ENCODE measurements around the gene DAGLA.

Gene DAGLA

DNA sequence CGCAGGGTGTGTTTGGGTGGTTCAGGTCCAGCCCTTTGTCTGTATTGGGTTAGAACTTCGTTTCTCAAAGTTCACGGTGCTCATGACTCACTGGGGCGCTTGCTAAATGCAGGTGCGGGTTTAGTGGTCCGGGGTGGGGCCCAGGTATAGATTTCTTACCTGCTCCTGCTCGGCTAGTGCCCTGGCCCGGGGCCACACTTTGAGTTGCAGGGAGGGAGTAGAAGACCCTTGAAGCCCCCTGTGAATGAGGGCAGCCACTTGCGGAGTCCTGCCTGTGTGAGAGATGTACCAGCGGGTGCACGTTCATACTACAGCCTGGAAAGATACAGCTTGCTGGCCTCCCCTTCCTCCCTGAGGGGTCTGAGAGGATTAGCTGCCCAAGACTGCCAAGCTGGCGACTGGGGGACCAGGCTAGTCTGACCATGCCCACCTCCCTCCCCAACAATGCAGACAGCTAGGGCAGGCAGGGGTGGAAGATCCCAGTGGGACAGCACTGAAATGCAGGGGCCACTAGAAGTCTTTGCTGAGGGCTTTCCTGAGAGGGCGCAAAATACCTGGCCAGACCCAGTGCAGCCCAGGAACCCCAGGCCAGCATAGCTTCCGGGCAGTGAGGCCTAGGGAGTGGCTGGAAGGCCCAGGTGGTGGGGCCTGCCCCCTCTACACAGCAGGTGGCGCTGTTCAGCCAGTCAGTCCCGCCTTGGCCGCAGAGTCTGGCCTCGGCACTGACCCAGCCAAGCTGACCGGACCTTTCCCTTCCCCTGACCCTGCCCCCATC is 67.2 kb downstream of the DAGLA start:
- DNase-seq (ENCODE audit: low read depth), result no peak

DNA sequence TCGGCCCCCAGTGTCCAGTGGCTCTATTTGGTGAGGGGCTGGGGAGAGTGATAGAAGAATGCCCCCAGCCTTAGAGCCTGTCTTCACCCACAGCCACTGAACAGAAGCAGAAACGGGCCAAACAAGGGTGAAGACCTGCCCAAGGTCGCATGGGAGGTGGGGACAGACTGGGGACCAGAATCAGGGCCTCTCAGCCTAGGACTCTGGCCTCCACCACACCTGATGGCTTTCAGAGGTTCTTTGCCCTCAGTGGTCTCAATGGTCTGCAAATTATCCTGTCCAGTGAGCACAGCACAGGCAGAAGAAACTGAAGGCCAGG is 67.7 kb downstream of the DAGLA start:
- DNase-seq (ENCODE audit: low read depth), result no peak

DNA sequence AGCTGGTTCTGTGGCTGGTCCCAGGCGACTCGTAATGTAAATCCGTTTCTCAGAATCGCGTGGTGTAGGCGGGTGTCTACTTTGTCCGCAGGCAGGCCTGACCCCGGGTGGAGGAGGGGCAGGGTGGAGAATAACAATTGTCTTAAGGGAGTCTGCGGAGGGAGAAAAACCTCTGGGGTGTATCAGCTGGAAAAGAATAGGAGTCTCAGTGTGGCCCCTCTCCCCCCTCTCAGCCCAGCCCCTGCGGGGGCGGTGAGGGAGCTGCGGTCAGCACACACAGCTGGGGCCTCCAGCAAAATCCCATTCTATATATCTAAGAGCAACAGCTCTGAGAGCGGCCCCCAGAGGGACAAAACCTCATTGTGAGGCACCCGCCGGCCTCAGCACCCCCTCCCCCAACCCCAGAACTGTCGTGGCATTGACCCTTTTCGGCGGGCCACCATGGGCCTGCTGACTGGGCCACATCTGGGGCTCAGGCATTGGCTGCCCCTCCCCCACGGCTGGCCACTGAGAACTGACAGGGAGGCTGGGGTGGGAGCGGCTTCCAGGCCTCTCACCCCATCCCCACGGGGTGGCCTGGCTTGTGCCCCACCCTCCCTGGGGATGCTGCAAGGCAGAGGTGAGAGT is 69.5 kb downstream of the DAGLA start:
- no peak for DNase-seq (ENCODE audit: low read depth)

DNA sequence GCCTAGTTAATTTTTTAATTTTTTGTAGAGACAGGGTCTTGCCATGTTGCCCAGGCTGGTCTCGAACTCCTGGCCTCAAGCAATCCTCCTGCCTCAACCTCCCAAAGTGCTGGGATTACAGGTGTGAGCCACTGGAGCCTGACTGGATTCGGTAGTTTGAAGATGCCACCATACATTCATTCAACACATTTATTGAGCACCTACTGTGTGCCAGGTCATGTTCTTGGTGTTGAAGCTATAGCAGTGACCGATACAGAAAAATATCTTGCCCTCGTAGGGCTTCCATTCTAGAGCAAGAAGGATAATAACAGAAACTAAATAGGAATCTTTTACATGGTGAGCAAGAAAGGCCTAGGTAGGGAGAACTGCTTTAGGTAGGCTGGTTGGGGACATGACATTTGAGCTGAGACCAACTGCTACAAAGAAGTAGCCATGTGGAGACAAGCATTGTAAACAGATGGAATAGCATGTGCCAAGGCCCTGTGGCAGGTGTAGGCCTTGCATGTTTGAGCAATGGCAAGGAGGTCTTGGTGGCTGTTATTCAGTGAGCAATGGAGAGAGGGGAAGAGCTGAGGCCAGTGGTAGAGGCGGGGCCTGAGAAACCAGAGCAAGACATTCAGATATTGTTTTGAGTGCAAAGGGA is 70.6 kb downstream of the DAGLA start:
- no peak for DNase-seq (ENCODE audit: low read depth)

DNA sequence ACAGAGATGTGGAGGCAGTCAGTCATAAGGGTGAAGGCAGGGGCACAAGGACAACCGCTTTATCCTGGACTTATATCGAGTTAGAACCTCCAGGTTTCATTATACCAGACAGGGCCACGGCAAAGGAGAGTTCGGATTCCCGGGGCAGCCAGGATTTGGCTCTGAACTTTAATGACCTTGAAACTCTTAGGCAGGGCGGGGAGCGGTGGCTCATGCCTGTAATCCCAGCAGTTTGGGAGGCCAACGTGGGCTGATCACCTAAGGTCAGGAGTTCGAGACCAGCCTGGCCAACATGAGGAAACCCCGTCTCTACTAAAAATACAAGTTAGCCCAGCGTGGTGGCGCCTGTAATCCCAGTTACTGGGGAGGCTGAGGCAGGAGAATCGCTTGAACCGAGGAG is 71.2 kb downstream of the DAGLA start:
- DNase-seq (ENCODE audit: low read depth), result no peak

DNA sequence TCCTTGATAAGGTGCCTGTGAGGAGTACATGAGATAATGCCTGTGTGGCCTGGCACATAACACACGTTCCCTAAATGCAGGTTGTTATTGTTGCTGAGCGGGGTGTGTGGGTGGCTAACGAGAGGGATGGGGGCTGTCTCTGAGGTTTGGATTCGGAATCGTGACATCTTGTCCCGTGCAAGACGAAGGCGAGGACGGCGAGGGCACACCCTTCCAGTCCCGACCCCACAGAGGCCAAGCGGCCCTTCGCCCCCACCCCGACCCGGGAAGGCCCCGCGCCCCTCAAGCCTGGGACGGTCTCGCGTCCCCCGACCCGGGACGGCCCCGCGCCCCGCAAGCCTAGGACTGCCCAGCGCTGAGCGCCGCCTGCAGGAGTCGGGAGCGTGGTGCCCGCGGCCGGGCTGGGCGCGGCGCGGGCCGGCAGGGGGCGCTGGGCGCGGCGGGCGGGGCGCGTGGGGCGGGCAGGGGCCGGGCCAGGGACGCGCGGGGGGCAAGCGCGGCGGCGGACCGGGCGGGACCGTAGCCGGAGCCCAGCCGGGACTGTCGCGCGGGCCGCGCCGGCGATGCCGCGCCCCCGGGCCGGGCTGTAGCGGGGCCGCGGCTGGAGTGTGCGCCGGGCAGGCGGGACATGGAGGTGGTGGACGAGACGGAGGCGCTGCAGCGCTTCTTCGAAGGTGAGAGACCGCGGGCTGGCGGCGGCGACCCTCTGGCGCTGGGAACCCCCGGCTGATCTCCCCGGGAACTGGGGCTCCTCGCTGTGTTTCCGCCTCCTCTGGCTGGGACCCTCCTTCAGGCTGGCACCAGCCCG is 72.1 kb downstream of the DAGLA start, which contains the start of gene MYRF:
Gene MYRF, plus strand, starts transcription at position 520 of the 808 bp plus-strand sequence. Its CDS starts 109 bp downstream, at position 629.
- DNase-seq (ENCODE audit: low read depth), result no peak

DNA sequence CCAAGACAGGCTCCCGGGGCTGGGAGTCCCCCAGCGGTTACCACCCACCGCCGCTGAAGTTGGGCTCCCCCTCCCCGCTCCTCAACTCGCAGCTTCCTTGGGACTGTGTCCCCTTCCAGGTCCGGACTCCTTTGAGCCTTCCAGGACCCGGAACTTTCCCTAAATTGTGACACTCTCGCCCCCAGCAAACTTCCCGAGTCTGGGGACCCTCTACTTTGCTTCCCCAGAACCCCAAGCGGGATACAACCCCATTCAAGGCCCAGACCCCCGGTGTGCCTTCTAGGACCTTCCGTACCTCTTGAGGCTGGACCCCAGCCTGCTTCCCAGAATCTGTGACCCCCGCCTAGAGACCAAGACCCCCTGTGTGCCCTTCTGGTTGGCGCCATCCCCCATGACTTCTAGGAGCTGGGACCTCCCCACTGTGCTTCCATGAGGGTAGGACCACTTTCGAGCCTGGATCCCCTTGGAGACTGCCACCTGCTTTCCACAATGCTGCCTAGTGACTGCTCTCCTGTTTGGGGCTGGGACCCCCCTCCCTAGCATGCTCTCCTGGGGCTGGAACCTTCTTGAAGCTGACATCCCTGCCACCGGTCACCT is 72.8 kb downstream of the DAGLA start:
- DNase-seq (ENCODE audit: low read depth), result no peak

DNA sequence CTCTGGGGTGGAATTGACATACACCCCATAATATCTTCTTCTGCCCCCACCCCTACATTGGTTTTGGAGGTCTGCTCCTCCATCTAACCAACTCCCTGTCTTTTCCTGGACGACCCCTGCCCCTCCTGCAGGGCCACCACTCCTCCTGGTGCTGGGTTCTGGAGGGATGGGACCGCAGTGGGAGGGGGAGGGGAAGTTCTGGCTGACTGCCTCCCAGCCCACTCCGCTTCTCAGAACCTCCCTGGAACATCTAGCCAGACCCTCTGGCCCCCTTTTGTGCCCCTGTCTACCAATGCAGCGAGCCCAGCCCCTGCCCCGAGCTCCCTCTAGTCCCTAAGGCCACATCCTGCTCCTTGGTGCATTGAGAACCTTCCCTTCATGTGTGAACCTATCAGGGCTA is 73.5 kb downstream of the DAGLA start:
- no peak for DNase-seq (ENCODE audit: low read depth)

DNA sequence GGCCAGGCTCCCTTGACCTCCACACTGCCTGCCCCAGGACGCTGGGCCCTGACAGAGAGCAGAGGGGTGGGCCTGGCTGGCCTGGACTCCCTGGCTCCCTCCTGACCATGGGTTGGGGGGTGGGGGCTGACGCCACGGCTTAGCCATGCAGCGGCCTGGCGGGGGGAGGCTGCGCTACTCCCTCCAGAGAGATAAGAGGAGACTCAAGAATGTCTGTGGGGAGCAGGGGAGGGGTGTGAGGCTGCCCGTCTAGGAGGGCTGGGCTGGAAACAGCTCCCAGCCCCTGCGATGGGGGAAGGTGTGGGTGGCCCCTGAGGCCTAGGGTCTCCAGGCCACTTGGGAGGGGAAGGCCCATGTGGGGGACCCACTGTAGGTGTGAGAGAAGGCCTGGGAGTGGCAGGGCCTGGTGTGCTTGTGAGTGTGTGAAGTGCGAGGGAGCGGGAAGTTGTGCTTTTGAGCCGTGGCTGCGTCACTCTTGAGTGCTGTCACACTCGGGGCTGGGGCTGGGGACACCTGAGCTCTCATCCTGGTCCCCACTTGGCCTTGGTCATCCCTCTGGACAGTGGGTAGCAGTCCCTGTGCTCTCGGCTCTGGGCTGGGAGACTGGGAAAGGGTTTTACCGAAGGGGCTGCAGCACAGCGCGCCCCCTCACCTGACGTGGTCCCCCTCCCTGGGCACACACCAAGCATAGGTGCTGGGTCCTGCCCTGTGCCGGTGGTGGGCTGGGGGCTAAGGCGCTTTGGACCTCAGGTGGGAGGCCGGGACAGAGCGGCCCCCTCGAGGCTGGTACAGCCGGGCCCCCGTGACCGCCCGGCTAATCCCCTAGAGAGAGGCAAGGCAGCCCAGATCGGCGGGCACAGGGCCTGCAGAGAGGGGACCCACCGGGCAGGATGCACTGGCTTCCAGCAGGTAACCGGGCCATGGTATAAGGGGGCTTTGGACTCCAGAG is 74.6 kb downstream of the DAGLA start:
- DNase-seq (ENCODE audit: low read depth), result no peak

DNA sequence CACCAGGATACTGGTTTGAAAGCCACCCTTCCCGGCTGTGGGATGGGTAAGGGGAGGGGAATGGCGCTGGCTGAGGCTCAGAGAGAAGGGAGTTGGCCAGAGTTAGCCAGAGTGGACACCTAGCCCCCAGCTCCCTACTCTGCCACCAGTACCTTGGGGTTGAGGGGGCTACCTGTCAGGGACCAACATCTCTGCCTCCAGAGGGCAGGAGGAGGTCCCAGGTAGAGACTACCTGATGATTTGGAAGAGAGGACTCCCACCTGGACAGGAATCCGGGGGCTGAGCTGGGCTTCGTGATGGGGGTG is 75.9 kb downstream of the DAGLA start:
- DNase-seq (ENCODE audit: low read depth), result no peak

DNA sequence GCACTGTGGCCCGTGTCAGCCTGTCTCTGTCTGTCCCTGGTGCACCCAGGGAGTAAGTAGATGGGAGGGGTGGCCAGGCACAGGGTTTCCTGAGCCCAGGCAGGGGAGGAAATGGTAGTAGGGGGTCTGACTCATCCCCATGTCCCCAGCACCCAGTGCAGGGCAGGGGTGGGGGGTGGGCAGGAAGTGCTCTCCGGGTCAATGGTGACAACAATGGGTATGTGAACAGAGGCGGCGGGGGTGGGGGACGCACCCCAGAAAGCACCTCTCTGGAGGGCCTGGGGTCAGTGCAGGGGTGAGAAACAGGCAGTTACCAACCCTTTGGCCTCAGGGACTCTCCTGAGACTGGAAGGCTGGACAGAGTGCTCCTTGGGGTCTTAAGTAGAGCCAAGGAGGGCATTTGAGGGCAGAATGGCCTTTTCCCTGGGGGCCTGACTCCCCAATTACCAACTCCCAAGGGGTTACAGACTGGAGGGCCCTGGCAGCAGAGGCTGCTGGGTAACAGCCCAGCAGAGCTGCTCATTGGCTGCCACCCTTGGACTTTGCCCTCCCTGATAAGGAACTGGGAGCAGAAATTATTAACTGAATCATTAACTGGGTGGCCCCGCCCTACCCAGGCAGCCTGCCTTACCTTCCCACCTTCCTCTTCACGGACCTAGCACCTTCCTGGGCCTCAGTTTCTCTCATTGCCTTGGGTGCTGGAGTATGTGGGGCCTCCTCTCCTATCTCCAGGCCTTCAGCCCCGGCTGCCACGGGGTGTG is 76.4 kb downstream of the DAGLA start:
- no peak for DNase-seq (ENCODE audit: low read depth)

DNA sequence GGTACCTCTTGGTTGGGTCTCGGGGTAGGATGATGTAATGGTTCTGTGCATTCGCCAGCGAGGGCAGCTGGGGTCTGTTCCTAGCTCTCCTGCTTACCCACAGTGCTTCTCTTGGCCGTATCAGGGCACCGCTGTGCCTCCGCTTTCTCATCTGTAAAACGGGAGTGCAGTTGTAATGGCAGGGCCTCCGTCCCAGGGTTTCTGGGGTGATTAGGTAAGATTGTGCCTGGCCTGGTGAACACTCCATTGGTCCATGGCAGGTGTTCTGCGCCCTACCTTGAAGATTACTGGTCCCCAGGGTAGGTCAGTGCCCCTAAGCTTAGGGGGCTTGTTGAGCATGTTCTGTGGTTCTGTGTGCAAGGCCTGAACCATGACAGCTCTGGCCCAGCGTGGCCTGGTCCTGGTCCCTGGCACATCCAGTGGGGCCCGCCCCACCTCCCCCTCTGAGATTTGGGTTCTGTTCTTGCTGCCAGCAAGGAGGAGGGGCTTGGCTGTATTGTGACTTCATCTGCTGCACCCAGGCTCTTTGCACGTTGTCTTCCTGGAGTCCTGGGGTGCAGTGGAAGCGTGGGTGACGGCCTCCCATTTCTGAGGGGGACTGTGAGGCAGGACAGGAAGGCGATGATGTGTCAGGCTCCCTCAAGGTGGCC is 77.1 kb downstream of the DAGLA start:
- no peak for DNase-seq (ENCODE audit: low read depth)

DNA sequence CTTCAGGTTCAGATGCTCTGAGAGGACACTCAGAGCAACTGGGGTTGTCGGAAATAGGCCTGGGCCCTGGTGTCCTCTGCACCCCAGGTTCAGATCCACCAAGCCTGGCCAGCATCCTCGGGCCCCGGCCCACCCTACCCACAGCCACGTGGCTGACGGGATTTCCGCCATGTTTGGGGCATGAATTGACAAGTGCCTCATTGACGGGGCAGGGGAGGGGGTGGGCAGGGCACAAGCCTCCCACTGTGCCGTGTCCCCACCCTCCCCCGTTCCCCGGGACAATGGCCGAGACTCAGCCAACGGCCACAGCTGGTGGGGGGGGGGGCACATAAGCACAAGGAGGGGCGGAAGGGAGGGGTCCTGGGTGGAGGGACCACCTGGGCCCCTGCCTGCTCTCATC is 80.8 kb downstream of the DAGLA start:
- no peak for DNase-seq (ENCODE audit: low read depth)

DNA sequence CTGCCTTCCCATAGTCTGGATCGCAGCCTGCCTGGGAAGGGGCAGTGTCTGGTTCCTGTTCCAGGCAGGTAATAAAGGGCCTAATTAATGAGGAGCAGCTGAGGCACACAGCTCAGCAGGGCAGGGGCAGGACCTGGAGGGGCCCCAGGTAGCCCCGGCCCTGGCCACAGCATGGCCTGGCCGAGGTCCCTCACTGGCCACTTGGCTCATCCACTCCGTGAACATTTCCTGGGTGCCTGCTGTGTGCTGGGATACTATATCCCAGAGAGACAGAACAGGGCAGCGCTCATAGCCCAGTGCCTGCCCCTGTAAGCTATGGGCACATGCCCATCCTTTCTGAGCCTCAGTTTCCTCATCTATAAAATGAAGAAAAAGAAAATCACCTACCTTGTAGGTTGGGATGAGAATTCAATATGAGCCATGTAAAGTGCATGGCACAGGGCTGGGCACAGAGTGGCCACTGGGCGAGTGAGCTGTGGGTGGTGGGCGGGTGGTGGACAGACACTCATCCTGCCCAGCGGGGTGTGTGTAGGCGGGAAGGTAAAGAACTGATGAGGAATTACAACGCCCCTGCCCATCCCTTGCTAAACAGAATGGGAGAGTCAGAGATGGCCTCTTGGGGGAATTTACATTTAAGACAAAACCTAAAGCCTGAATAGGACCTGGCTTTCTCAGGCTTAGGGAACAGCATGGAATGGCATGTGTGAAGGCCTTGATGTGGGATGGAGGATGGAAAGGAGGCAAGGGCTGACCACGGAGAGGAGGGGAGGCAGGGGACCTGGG is 81.4 kb downstream of the DAGLA start:
- no peak for DNase-seq (ENCODE audit: low read depth)

DNA sequence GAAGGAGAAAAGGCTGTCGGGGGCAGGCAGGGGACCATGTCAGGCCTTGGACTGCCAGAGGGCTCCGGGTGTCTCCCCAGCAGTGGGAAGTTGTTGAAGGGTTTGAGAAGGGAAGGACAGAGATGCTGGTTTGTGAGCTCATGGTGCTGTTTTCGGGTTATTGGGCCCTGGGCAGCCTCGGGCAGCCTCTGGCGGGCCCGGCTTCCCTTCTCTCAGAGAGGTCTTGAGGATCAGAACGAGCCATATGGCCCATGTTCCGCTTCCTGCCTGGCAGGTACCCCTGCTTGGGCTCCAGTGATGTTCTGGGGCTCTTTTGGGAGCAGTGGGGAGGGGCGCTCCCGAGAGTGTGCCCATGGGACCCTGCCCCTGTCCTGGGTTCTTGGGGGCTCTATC is 82.0 kb downstream of the DAGLA start:
- no peak for DNase-seq (ENCODE audit: low read depth)

DNA sequence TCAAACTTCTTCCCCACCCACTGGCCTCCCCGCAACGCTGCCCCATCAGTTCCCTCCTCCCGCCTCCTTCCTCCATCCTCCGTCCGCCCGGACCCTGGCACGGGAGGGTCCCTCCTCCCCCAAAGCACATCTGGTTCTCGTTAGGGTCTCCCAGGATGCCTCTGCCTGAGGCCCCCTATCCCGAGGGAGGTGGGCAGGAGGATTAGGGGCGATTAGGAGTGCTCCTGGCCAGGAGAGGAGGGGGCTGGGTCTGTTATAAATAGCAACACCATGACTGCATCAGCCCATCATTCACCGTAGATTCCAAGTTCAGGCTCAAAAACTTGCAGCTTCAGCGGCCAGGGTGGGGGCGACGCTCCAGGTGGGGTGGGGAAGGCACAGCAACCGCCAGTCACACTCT is 82.6 kb downstream of the DAGLA start:
- DNase-seq (ENCODE audit: low read depth), result no peak

DNA sequence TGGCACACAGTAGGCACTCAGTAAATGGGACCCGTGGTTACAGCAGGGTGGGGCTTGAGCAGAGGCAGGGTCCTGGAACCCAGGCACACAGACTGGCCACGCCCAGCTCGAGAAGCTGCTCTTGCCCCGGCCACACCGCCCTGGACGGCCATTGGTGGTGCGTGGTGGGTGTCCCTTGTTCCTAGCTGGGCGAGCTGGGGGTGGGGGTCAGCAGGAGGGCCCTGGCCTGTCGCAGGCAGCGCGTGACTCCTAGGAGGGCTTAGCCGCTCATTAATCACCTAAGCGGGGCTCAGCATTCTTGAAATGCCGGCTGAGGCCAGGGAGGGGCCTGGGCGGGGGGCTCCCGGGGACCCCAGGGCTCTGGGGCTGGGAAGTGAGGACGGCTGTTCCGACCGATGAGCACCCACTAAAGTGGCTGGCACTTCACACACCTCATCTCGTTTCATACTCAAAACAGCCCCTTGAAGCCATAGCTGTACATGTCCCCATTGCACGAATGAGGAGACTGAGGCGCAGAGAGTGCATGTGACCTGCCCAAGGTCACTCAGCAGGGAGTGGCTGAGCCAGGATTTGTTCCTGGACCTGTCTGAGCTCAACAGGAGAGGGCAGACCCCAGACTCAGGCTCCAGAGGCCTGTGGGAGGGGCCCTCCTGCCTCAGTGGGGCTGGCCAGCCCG is 83.9 kb downstream of the DAGLA start:
- no peak for DNase-seq (ENCODE audit: low read depth)

DNA sequence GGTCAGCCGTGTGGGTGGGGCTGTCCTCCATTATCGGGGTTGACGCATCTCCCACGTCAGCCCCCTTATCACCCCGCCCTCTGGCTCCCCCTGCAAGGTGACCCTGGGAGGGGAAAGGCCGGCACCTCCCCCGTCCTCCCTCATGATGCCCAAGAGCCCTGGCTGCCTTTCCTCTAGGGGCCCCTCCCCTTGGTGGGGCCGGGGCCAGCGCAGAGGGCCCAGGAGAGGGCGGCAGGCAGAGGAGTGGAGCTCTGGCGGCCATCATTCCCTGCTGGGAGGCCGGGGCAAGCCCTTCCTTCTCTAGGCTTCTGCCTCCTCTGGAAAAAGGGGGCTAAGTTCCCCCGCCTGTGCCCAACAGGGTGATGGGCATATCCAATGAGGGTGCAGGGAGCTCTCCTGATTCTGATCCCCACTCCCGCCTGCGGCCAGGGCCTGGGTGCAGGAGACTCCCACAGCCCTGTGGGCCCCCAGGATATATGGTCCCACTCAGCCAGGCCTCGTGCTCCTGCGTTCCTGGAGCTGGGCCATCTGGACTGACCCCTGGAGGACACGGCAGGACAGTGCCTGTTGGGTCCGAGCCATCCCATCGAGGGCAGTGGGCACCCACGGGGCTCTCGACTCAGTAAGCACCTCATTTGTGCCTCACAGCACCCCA is 84.5 kb downstream of the DAGLA start:
- DNase-seq (ENCODE audit: low read depth), result no peak

Measured in CMK (cell line).